IMR-90 (cell line): ENCODE measurements around the gene BRIP1. TPM values are rescaled to one million over a fixed set of nuclear protein-coding genes. Genes with fewer than 3 reads are reported as not detected.

ENCODE experiments used
- ATAC-seq: fragments of 200-7000 bp; cut with Tn5 transposase; 2 replicates; pipeline ENCODE4 v1.9.1; 2020; ENCODE audit warnings: low read depth, mild to moderate bottlenecking, moderate library complexity
- BruUV-seq: library from RNA; stranded (reverse); fragments of 400-500 nt; replicated peaks from 2 replicates; lab custom pipeline; 2021; lab: Mats Ljungman, UMichigan
- CTCF ChIA-PET: fragments of 300-600 bp; formaldehyde crosslinking; extraction: SDS; loops from one replicate; lab custom pipeline; 2021; ENCODE audit warnings: antibody characterized with exemption; lab: Yijun Ruan, JAX
- POLR2A ChIA-PET: fragments of 300-600 bp; sonication (Branson Sonifier 250); formaldehyde crosslinking; loops from one replicate; lab custom pipeline; 2022; ENCODE audit warnings: antibody characterized with exemption; ENCODE audit not compliant: unreplicated experiment; lab: Charles Lee
- DNase-seq: peaks from one replicate; pipeline ENCODE4 v3.0.0; 2013
- H2AFZ ChIP-seq: replicated peaks from 2 replicates; pipeline ENCODE3; 2013; ENCODE audit warnings: low read length, mild to moderate bottlenecking; ENCODE audit not compliant: poor library complexity
- H2AK5ac ChIP-seq: 2 replicates; pipeline ENCODE4 v1.6.1; 2013; ENCODE audit warnings: low read depth, low read length, inconsistent platforms
- H2AK9ac ChIP-seq: replicated peaks from 2 replicates; pipeline ENCODE3; 2013; ENCODE audit warnings: mild to moderate bottlenecking, low read depth, low read length, moderate library complexity; ENCODE audit not compliant: poor library complexity
- H2BK120ac ChIP-seq: 2 replicates; pipeline ENCODE4 v1.6.1; 2013; ENCODE audit warnings: low read depth, low read length, inconsistent platforms
- H2BK15ac ChIP-seq: 3 replicates; pipeline ENCODE4 v1.6.1; 2013; ENCODE audit warnings: low read depth, low read length, inconsistent platforms
- H2BK20ac ChIP-seq: 2 replicates; pipeline ENCODE4 v1.6.1; 2013; ENCODE audit warnings: low read depth, mild to moderate bottlenecking, inconsistent platforms, low read length, moderate library complexity
- H2BK5ac ChIP-seq: 2 replicates; pipeline ENCODE4 v1.6.1; 2013; ENCODE audit warnings: mild to moderate bottlenecking, low read depth, low read length, inconsistent platforms; ENCODE audit not compliant: poor library complexity, severe bottlenecking
- H3K14ac ChIP-seq: replicated peaks from 2 replicates; pipeline ENCODE4 v1.6.1; 2013; ENCODE audit warnings: low read depth, low read length, inconsistent platforms
- H3K18ac ChIP-seq: 2 replicates; pipeline ENCODE4 v1.6.1; 2013; ENCODE audit warnings: low read depth, low read length, control low read depth
- H3K23ac ChIP-seq: 2 replicates; pipeline ENCODE4 v1.6.1; 2013; ENCODE audit warnings: low read depth, low read length, inconsistent platforms
- H3K27ac ChIP-seq: 2 replicates; pipeline ENCODE4 v1.5.1; 2013; ENCODE audit warnings: mild to moderate bottlenecking, control low read depth, low read length; ENCODE audit not compliant: insufficient read depth
- H3K27me3 ChIP-seq: 2 replicates; pipeline ENCODE4 v1.6.1; 2013; ENCODE audit warnings: low read length; ENCODE audit not compliant: control insufficient read depth, insufficient read depth
- H3K36me3 ChIP-seq: 2 replicates; pipeline ENCODE4 v1.6.1; 2013; ENCODE audit warnings: low read length, mixed read lengths; ENCODE audit not compliant: control insufficient read depth, insufficient read depth
- H3K4ac ChIP-seq: 2 replicates; pipeline ENCODE4 v1.6.1; 2013; ENCODE audit warnings: low read depth, low read length, inconsistent platforms
- H3K4me1 ChIP-seq: 2 replicates; pipeline ENCODE4 v1.6.1; 2013; ENCODE audit warnings: low read length, mixed read lengths; ENCODE audit not compliant: control insufficient read depth, insufficient read depth
- H3K4me2 ChIP-seq: 2 replicates; pipeline ENCODE4 v1.6.1; 2013; ENCODE audit warnings: low read depth, mild to moderate bottlenecking, control low read depth, low read length, moderate library complexity
- H3K4me3 ChIP-seq: 2 replicates; pipeline ENCODE4 v1.5.1; 2013; ENCODE audit warnings: low read depth, mild to moderate bottlenecking, control low read depth, low read length, moderate library complexity; ENCODE audit not compliant: insufficient read depth
- H3K56ac ChIP-seq: 2 replicates; pipeline ENCODE4 v1.6.1; 2013; ENCODE audit warnings: low read length, inconsistent platforms; ENCODE audit not compliant: insufficient read depth; ENCODE audit errors: extremely low read depth
- H3K79me1 ChIP-seq, 2 experiments: 2 replicates each; pipeline ENCODE4 v1.6.1; 2013; ENCODE audit warnings: low read length in 2 of 2, inconsistent platforms in 1 of 2, low read depth in 1 of 2
- H3K9ac ChIP-seq: 2 replicates; pipeline ENCODE4 v1.6.1; 2013; ENCODE audit warnings: low read depth, low read length, control low read depth
- H3K9me1 ChIP-seq: 2 replicates; pipeline ENCODE4 v1.6.1; 2013; ENCODE audit warnings: low read length, inconsistent platforms; ENCODE audit not compliant: insufficient read depth
- H3K9me3 ChIP-seq: 2 replicates; pipeline ENCODE4 v1.6.1; 2013; ENCODE audit warnings: low read length; ENCODE audit not compliant: control insufficient read depth, insufficient read depth
- H4K20me1 ChIP-seq: 2 replicates; pipeline ENCODE4 v1.6.1; 2013; ENCODE audit warnings: low read length, inconsistent platforms; ENCODE audit not compliant: insufficient read depth
- H4K5ac ChIP-seq: 2 replicates; pipeline ENCODE4 v1.6.1; 2013; ENCODE audit warnings: mild to moderate bottlenecking, low read depth, low read length, control low read depth
- H4K8ac ChIP-seq, 2 experiments: 2 replicates each; pipeline ENCODE4 v1.6.1; 2013; ENCODE audit warnings: low read depth in 2 of 2, low read length in 2 of 2, control low read depth in 1 of 2, inconsistent platforms in 1 of 2
- H4K91ac ChIP-seq: 2 replicates; pipeline ENCODE4 v1.6.1; 2013; ENCODE audit warnings: low read depth, low read length, inconsistent platforms; ENCODE audit not compliant: insufficient read depth
- BHLHE40 ChIP-seq: fragments of 150-350 bp; IDR thresholded peaks from 2 replicates; pipeline ENCODE4 v1.6.1; 2016; ENCODE audit warnings: mild to moderate bottlenecking, low read depth, low read length
- POLR2A ChIP-seq: IDR thresholded peaks from 2 replicates; pipeline ENCODE4 v1.6.1; 2012; ENCODE audit warnings: mild to moderate bottlenecking, low read depth, low read length
- SMC3 ChIP-seq: fragments of 150-350 bp; IDR thresholded peaks from 2 replicates; pipeline ENCODE4 v1.6.1; 2016; ENCODE audit warnings: low read depth, mild to moderate bottlenecking, antibody characterized with exemption, low read length, moderate library complexity
- WGBS, 2 experiments: methylation state at CpG; one replicate each; pipeline versions ENCODE4 v1.1.5 to v1.1.7; 2013; ENCODE audit warnings: missing lambda C conversion rate in 2 of 2; ENCODE audit not compliant: insufficient read length in 1 of 2; ENCODE audit errors: extremely low coverage in 2 of 2; 5-methylcytosine and 5-hydroxymethylcytosine counted together
- dilution Hi-C: fragments of 300-500 bp; cut with HindIII; formaldehyde crosslinking; loops from one replicate; pipeline ENCODE4 v1.14.3; 2018; ENCODE audit warnings: low sequenced_read_pairs; ENCODE audit not compliant: unreplicated experiment
- in situ Hi-C: fragments of 300-500 bp; cut with MboI; formaldehyde crosslinking; loops from 3 replicates; pipeline ENCODE4 v1.14.3; 2019; ENCODE audit warnings: low sequenced_read_pairs, inconsistent platforms, mixed read lengths
- intact Hi-C: fragments of 100-400 bp; cut with micrococcal nuclease; formaldehyde crosslinking; loops from 2 replicates; pipeline ENCODE4 v1.10.0; 2022
- polyA plus RNA-seq, 3 experiments: library from polyadenylated mRNA; depleted of rRNA; stranded (reverse); fragments of >200 nt; gene quantifications; 2 replicates each; pipeline ENCODE4 v1.2.3, GENCODE V29; 2012; ENCODE audit warnings: low replicate concordance in 1 of 3
- total RNA-seq: library from RNA; depleted of rRNA; stranded (reverse); fragments of >200 nt; gene quantifications from 2 replicates; pipeline ENCODE4 v1.2.3, GENCODE V29; 2012

Gene BRIP1
- total and polyA plus RNA-seq, 2 of the 4 experiments (the other 2 are of a cell fraction) = 6.1 to 19.7 TPM

GRCh38 chr17:61872099-61872498 lies 8.8 kb upstream of the BRIP1 start:
- Histone ChIP-seq H3K23ac (no peak overlapping the region), H3K27me3 (no peaks in the 10 kb centered on the region), H2BK20ac (no peak overlapping the region), H4K91ac (no peak overlapping the region), H3K9me3 (no peaks in the 10 kb centered on the region), H2AK5ac (no peak overlapping the region), H3K4me3 (no peak overlapping the region), H3K4me2 (no peak overlapping the region), H3K27ac (no peak overlapping the region), H3K36me3 (peaks cover 4% of the 10 kb centered on the region; the same call in 1 of the 2 replicates), H3K14ac (no peak overlapping the region), H2BK15ac (no peak overlapping the region), H3K18ac (no peak overlapping the region), H2AK9ac (no peak overlapping the region), H3K9ac (no peak overlapping the region), H3K9me1 (no peaks in the 10 kb centered on the region), H2BK5ac (no peak overlapping the region), H3K79me1 (no peaks in the 10 kb centered on the region; a peak in 1 of 4 replicates), H3K56ac (no peak overlapping the region), H4K5ac (no peak overlapping the region), H4K8ac (no peak overlapping the region), H3K4ac (no peak overlapping the region), H2BK120ac (no peak overlapping the region), H2AFZ (no peak overlapping the region), H3K4me1 (no peaks in the 10 kb centered on the region), H4K20me1 (no peaks in the 10 kb centered on the region)
- intact Hi-C loops (no loop called here), dilution Hi-C loops (no loop called here), in situ Hi-C loops (no loop called here)
- POLR2A ChIA-PET = no interaction called here
- CTCF ChIA-PET = no interaction called here
- no TSS peak for BruUV-seq
- TF ChIP-seq BHLHE40 (no peak), SMC3 (no peak), POLR2A (no peak)
- ATAC-seq (no peak), DNase-seq (no peak)
- no CpG with 5 or more reads among the region's 3 CpGs for WGBS, 2 experiments
